ENCODE results near the gene INAFM2.

GRCh38 chr15:40287968-40288367 lies 35.5 kb upstream of the INAFM2 start:
- TF ChIP-seq EZH2 (IDR thresholded peaks at IDR 0.05) (no peak), CTCF (IDR thresholded peaks at IDR 0.05) (no peak), EZH2phosphoT487 (IDR thresholded peaks at IDR 0.05) (no peak)
